Measurements from ENCODE around the gene ZNF384.

DNA sequence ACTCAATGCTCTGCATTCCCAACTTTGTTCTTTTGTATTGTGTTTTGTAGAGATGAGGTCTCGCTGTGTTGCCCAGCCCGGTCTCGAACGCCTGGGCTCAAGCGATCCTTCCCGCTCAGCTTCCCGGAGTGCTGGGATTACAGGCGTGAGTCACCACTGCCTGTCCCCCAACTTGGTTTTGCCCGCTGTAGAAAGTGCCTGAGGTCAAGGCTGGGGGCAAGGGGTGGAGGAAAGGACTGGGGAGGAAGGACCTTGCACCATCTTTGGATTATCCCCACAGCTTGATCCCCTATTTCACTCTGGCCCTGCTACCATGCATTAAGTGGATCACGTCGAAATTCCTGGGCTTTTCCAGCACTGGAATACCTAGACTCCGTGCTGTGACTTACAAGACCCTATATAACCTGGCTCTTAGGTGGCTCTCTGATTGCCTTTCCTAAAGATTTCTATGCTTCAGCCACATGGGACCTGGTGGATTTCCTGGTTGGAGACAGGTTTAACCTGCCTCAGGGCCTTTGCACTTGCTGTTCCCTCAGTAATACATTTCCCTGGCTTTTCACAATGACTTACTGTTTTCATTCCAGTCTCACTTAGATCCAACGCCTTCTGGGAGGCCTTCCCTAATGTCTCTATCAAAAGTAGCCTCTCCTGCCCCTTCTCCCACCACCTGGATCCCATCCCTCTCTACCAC lies 12.0 kb upstream of the ZNF384 start:
- TF ChIP-seq, protein P1, sequence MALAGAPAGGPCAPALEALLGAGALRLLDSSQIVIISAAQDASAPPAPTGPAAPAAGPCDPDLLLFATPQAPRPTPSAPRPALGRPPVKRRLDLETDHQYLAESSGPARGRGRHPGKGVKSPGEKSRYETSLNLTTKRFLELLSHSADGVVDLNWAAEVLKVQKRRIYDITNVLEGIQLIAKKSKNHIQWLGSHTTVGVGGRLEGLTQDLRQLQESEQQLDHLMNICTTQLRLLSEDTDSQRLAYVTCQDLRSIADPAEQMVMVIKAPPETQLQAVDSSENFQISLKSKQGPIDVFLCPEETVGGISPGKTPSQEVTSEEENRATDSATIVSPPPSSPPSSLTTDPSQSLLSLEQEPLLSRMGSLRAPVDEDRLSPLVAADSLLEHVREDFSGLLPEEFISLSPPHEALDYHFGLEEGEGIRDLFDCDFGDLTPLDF (CRISPR knock-in tag; IDR thresholded peaks at IDR 0.05), result no peak
- TF ChIP-seq, protein P2, sequence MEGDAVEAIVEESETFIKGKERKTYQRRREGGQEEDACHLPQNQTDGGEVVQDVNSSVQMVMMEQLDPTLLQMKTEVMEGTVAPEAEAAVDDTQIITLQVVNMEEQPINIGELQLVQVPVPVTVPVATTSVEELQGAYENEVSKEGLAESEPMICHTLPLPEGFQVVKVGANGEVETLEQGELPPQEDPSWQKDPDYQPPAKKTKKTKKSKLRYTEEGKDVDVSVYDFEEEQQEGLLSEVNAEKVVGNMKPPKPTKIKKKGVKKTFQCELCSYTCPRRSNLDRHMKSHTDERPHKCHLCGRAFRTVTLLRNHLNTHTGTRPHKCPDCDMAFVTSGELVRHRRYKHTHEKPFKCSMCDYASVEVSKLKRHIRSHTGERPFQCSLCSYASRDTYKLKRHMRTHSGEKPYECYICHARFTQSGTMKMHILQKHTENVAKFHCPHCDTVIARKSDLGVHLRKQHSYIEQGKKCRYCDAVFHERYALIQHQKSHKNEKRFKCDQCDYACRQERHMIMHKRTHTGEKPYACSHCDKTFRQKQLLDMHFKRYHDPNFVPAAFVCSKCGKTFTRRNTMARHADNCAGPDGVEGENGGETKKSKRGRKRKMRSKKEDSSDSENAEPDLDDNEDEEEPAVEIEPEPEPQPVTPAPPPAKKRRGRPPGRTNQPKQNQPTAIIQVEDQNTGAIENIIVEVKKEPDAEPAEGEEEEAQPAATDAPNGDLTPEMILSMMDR (IDR thresholded peaks at IDR 0.05), result no peak
- TF ChIP-seq NFE2L1 (CRISPR knock-in tag; IDR thresholded peaks at IDR 0.05) (no peak), ELF4 (CRISPR knock-in tag; IDR thresholded peaks at IDR 0.05; ENCODE audit: low read depth) (no peak)
- TF ChIP-seq, protein P3, sequence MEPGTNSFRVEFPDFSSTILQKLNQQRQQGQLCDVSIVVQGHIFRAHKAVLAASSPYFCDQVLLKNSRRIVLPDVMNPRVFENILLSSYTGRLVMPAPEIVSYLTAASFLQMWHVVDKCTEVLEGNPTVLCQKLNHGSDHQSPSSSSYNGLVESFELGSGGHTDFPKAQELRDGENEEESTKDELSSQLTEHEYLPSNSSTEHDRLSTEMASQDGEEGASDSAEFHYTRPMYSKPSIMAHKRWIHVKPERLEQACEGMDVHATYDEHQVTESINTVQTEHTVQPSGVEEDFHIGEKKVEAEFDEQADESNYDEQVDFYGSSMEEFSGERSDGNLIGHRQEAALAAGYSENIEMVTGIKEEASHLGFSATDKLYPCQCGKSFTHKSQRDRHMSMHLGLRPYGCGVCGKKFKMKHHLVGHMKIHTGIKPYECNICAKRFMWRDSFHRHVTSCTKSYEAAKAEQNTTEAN (CRISPR knock-in tag; IDR thresholded peaks at IDR 0.05), result no peak
